ENCODE data around the gene NR2C2.

DNA sequence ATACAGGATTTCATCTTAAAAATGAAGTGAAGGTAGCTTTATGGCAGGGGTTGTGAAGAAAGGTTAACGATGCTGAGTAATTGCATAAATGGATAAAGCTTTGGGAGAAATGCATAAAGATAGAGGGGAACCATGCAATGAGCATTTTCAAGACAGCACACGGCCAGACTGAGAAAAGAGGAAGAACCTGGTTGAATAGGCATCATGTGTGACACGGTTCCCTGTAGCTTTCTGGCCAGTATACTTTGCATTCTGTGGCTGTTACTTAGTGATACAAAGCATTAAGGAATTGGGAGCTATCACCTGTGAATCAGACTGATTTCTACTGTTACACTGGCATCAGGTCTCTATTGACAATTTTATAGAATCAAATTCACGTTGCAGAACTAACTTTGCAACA, 33.3 kb downstream of the NR2C2 start:
- TF ChIP-seq CTCF (IDR thresholded peaks at IDR 0.05), result no peak
- no peak for TF ChIP-seq EZH2 (IDR thresholded peaks at IDR 0.05; ENCODE audit: borderline replicate concordance, insufficient read depth, low read depth, low read length, poor library complexity, severe bottlenecking)

Data from B cell (primary cell).